Measurements from ENCODE around the gene MMAB. TPM values are rescaled to one million over a fixed set of nuclear protein-coding genes. Genes with fewer than 3 reads are reported as not detected.

MMAB gene
- total and polyA plus RNA-seq, 2 donors, result 28.7 to 30.7 TPM

DNA sequence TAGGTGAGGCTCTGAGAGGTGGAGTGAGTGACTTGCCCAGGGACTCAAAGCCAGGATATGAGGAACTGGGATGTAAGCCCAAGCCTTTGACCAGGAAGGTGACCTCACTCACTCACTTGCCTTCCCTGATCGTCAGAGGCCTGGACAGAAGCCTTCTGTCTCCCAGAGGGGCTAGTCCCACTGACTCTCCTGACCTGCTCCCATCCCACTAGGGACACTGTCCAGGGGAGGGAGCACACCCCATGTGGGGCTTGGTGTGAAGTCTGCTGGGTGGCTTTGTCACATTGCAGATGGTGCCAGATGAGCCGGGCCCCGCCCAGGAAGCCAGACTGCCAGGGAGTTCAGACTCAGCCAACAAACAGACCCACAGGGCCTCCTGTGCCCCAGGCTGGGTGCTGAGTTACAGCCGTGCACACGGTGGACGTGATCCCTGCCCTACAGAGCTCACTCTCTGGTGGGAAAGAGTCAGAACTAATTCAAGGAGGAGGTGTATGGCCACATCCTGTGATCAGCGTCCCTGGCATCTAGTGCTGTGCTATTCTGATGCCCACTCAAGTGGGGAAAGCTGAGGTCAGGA is 28.3 kb downstream of the MMAB start:
- H3K27ac ChIP-seq (ENCODE audit: low read depth in 1 of 2, low read length in 1 of 2), result no peak overlapping the region
- peaks cover 0 to 13% of the 10 kb centered on the region in 2 donors for H3K27me3 ChIP-seq (ENCODE audit: control insufficient read depth in 2 of 2, insufficient read depth in 1 of 2, low read length in 1 of 2)
- no peaks in the 10 kb centered on the region for H3K9me3 ChIP-seq (ENCODE audit: control insufficient read depth in 2 of 2, insufficient read depth in 1 of 2, low read length in 1 of 2)
- H3K4me3 ChIP-seq (ENCODE audit: low read length in 2 of 2), result no peak overlapping the region
- 66% methylated on average over 7 of the region's 7 CpGs for WGBS
- H3K36me3 ChIP-seq (ENCODE audit: control insufficient read depth in 2 of 2, insufficient read depth in 2 of 2, low read length in 1 of 2), result no peaks in the 10 kb centered on the region
- DNase-seq (ENCODE audit: low read depth in 6 of 9, low spot score in 9 of 9), result peak in 1 of 9 donors; percentile 10
- H3K4me1 ChIP-seq (ENCODE audit: control insufficient read depth in 2 of 2, insufficient read depth in 2 of 2, low read length in 2 of 2), result no peaks in the 10 kb centered on the region

DNA sequence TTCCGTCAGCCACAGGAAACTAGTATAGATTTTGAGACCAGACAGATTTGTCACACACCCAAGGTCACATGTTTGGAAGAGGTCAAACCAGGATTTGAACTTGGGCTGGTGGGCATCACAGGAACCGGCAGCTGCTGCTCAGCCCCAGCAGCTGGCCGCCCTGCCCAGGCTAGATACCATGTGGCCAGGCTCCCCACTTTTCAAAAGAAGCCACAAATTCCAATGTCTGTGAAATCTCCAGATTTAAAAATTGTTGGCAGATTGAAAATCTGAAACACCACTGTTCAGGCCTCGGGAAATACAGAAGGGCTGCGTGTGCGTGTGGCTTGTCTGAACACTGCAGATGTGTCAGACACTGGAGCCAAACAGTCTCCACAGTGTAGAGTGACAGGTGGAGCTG is 30.4 kb downstream of the MMAB start:
- Histone ChIP-seq H3K9me3 (ENCODE audit: control insufficient read depth in 2 of 2, insufficient read depth in 1 of 2, low read length in 1 of 2) (no peaks in the 10 kb centered on the region), H3K36me3 (ENCODE audit: control insufficient read depth in 2 of 2, insufficient read depth in 2 of 2, low read length in 1 of 2) (no peaks in the 10 kb centered on the region), H3K4me1 (ENCODE audit: control insufficient read depth in 2 of 2, insufficient read depth in 2 of 2, low read length in 2 of 2) (no peaks in the 10 kb centered on the region), H3K4me3 (ENCODE audit: low read length in 2 of 2) (no peak overlapping the region), H3K27ac (ENCODE audit: low read depth in 1 of 2, low read length in 1 of 2) (no peak overlapping the region), H3K27me3 (ENCODE audit: control insufficient read depth in 2 of 2, insufficient read depth in 1 of 2, low read length in 1 of 2) (peaks cover 0 to 2% of the 10 kb centered on the region in 2 donors)
- no peak for DNase-seq (ENCODE audit: low read depth in 6 of 9, low spot score in 9 of 9)
- 96% methylated on average over 6 of the region's 6 CpGs for WGBS

- H3K4me1 ChIP-seq (ENCODE audit: control insufficient read depth in 2 of 2, insufficient read depth in 2 of 2, low read length in 2 of 2), result no peaks in the 10 kb centered on the region
- no peaks in the 10 kb centered on the region for H3K9me3 ChIP-seq (ENCODE audit: control insufficient read depth in 2 of 2, insufficient read depth in 1 of 2, low read length in 1 of 2)
- no peak overlapping the region for H3K27ac ChIP-seq (ENCODE audit: low read depth in 1 of 2, low read length in 1 of 2)
- DNase-seq (ENCODE audit: low read depth in 6 of 9, low spot score in 9 of 9), result no peak
- peaks cover 0 to 2% of the 10 kb centered on the region in 2 donors for H3K27me3 ChIP-seq (ENCODE audit: control insufficient read depth in 2 of 2, insufficient read depth in 1 of 2, low read length in 1 of 2)
- no peak overlapping the region for H3K4me3 ChIP-seq (ENCODE audit: low read length in 2 of 2)
- no peaks in the 10 kb centered on the region for H3K36me3 ChIP-seq (ENCODE audit: control insufficient read depth in 2 of 2, insufficient read depth in 2 of 2, low read length in 1 of 2)
- WGBS, result 96% methylated on average over 2 of the region's 2 CpGs
Observed at GRCh38 chr12:109542014-109542413, 31.3 kb downstream of the MMAB start.

- peaks cover 0 to under 1% of the 10 kb centered on the region in 2 donors for H3K27me3 ChIP-seq (ENCODE audit: control insufficient read depth in 2 of 2, insufficient read depth in 1 of 2, low read length in 1 of 2)
- no peak overlapping the region for H3K4me3 ChIP-seq (ENCODE audit: low read length in 2 of 2)
- no peaks in the 10 kb centered on the region for H3K9me3 ChIP-seq (ENCODE audit: control insufficient read depth in 2 of 2, insufficient read depth in 1 of 2, low read length in 1 of 2)
- 93% methylated on average over 4 of the region's 4 CpGs for WGBS
- no peak for DNase-seq (ENCODE audit: low read depth in 6 of 9, low spot score in 9 of 9)
- H3K36me3 ChIP-seq (ENCODE audit: control insufficient read depth in 2 of 2, insufficient read depth in 2 of 2, low read length in 1 of 2), result no peaks in the 10 kb centered on the region
- no peaks in the 10 kb centered on the region for H3K4me1 ChIP-seq (ENCODE audit: control insufficient read depth in 2 of 2, insufficient read depth in 2 of 2, low read length in 2 of 2)
- H3K27ac ChIP-seq (ENCODE audit: low read depth in 1 of 2, low read length in 1 of 2), result no peak overlapping the region
Observed at GRCh38 chr12:109541413-109541726, 31.9 kb downstream of the MMAB start.

GRCh38 chr12:109540526-109541412 is 32.5 kb downstream of the MMAB start:
- Histone ChIP-seq H3K4me1 (ENCODE audit: control insufficient read depth in 2 of 2, insufficient read depth in 2 of 2, low read length in 2 of 2) (no peaks in the 10 kb centered on the region), H3K9me3 (ENCODE audit: control insufficient read depth in 2 of 2, insufficient read depth in 1 of 2, low read length in 1 of 2) (no peaks in the 10 kb centered on the region), H3K4me3 (ENCODE audit: low read length in 2 of 2) (no peak overlapping the region), H3K27me3 (ENCODE audit: control insufficient read depth in 2 of 2, insufficient read depth in 1 of 2, low read length in 1 of 2) (no peaks in the 10 kb centered on the region), H3K27ac (ENCODE audit: low read depth in 1 of 2, low read length in 1 of 2) (no peak overlapping the region), H3K36me3 (ENCODE audit: control insufficient read depth in 2 of 2, insufficient read depth in 2 of 2, low read length in 1 of 2) (peaks cover 0 to 3% of the 10 kb centered on the region in 2 donors)
- no peak for DNase-seq (ENCODE audit: low read depth in 6 of 9, low spot score in 9 of 9)
- WGBS, result 92% methylated on average over 16 of the region's 16 CpGs

DNA sequence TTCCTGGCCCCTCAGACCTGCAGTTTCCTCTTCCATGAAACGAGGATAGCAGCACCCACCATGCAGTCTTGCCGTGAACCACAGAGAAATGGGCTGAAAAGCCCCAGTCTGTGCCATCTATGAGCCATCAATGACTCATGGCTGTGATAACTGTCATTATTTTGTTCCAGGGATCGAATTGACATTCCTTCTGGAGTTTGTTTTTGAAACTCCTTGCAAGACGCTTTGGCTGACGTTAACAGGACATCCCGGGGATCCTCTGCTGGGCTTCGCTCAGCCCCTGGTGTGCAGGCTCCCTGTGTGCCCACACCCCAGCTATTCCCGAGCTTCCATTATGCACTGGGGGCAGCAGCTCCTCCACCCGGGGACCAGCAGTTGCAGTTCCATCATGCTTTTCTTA is 33.8 kb downstream of the MMAB start:
- H3K9me3 ChIP-seq (ENCODE audit: control insufficient read depth in 2 of 2, insufficient read depth in 1 of 2, low read length in 1 of 2), result no peaks in the 10 kb centered on the region
- H3K4me3 ChIP-seq (ENCODE audit: low read length in 2 of 2), result no peak overlapping the region
- DNase-seq (ENCODE audit: low read depth in 6 of 9, low spot score in 9 of 9), result no peak
- no peak overlapping the region for H3K27ac ChIP-seq (ENCODE audit: low read depth in 1 of 2, low read length in 1 of 2)
- peaks cover 3 to 12% of the 10 kb centered on the region in 2 donors for H3K36me3 ChIP-seq (ENCODE audit: control insufficient read depth in 2 of 2, insufficient read depth in 2 of 2, low read length in 1 of 2)
- 81% methylated on average over 9 of the region's 9 CpGs for WGBS
- no peaks in the 10 kb centered on the region for H3K27me3 ChIP-seq (ENCODE audit: control insufficient read depth in 2 of 2, insufficient read depth in 1 of 2, low read length in 1 of 2)
- no peaks in the 10 kb centered on the region for H3K4me1 ChIP-seq (ENCODE audit: control insufficient read depth in 2 of 2, insufficient read depth in 2 of 2, low read length in 2 of 2)

DNA sequence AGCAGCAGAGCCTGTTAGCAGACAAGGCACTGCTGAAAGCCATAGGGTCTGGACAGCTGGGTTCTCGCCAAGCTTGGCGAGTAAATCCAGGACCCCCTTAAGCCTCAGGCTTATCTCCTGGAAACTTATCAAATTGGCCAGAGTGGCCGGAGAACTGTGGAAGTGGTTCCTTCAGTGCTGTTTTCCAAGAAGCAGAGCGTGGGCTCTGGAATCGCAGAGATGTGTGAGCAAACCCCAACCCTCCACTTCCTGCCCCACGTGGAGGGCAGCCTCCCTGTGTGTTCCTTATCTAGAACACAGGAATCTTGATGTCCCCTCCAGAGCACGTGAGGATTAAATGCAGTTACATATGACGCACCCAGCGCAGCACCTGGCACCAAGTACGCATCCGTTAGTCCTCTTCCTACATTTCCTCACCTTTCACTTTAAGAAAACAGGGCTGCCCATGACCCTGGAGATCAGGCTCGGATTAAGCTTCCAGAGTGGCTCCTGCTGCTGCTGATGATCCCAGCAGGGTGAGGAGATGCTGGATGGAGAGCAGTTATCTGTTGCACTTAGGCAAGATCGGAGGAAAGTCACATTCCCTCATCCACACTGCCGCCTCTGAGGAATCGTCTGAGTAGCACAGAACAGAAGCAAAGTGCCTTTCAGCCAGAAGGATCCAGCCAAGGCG is 35.0 kb downstream of the MMAB start:
- 93% methylated on average over 16 of the region's 16 CpGs for WGBS
- Histone ChIP-seq H3K4me1 (ENCODE audit: control insufficient read depth in 2 of 2, insufficient read depth in 2 of 2, low read length in 2 of 2) (no peaks in the 10 kb centered on the region), H3K4me3 (ENCODE audit: low read length in 2 of 2) (no peak overlapping the region), H3K27ac (ENCODE audit: low read depth in 1 of 2, low read length in 1 of 2) (no peak overlapping the region), H3K27me3 (ENCODE audit: control insufficient read depth in 2 of 2, insufficient read depth in 1 of 2, low read length in 1 of 2) (no peaks in the 10 kb centered on the region), H3K36me3 (ENCODE audit: control insufficient read depth in 2 of 2, insufficient read depth in 2 of 2, low read length in 1 of 2) (peaks cover 5 to 22% of the 10 kb centered on the region in 2 donors), H3K9me3 (ENCODE audit: control insufficient read depth in 2 of 2, insufficient read depth in 1 of 2, low read length in 1 of 2) (no peaks in the 10 kb centered on the region)
- DNase-seq (ENCODE audit: low read depth in 6 of 9, low spot score in 9 of 9), result no peak

DNA sequence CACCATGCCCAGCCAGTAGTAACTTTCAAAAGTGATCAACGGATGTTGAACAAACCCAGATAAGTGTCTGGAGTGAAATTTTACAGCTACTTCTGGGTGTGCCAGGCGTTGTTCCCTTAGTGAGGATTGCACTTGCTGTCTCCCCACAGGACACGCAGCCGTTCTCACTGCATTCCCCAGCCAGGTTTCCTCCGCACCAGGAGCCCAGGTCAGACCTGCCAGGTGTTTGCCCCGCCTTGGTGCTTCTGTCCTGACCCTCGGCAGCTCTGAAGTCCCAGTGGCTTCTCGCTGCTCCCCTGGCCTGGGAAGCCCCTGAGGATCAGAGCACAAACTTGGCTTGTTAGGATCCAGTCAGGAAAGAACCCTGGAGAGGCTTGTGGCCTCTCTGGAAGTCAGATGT is 36.2 kb downstream of the MMAB start:
- no peaks in the 10 kb centered on the region for H3K4me1 ChIP-seq (ENCODE audit: control insufficient read depth in 2 of 2, insufficient read depth in 2 of 2, low read length in 2 of 2)
- no peak for DNase-seq (ENCODE audit: low read depth in 6 of 9, low spot score in 9 of 9)
- no peak overlapping the region for H3K4me3 ChIP-seq (ENCODE audit: low read length in 2 of 2)
- H3K27ac ChIP-seq (ENCODE audit: low read depth in 1 of 2, low read length in 1 of 2), result no peak overlapping the region
- no peaks in the 10 kb centered on the region for H3K27me3 ChIP-seq (ENCODE audit: control insufficient read depth in 2 of 2, insufficient read depth in 1 of 2, low read length in 1 of 2)
- H3K36me3 ChIP-seq (ENCODE audit: control insufficient read depth in 2 of 2, insufficient read depth in 2 of 2, low read length in 1 of 2), result peaks cover 5 to 32% of the 10 kb centered on the region in 2 donors
- WGBS, result 95% methylated on average over 8 of the region's 8 CpGs
- no peaks in the 10 kb centered on the region for H3K9me3 ChIP-seq (ENCODE audit: control insufficient read depth in 2 of 2, insufficient read depth in 1 of 2, low read length in 1 of 2)

DNA sequence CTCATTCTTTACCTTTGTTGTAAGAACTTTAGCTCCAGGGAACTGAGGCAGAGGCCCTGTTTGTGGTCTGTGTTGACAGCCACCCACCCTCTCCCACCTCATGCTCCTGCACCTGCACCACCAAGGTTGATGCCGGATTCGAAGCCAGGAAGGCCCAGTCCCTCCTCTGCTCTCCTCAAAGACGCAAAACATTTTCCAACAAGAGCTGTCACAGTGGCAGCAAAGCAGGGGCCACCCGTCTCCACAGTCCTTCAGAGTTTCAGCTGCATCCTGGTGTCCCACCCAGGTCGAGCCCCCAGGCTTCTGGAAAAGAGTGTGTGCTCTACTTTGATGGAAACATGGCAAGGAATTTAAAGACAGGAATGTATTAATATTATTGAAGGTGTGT is 37.4 kb downstream of the MMAB start:
- Histone ChIP-seq H3K36me3 (ENCODE audit: control insufficient read depth in 2 of 2, insufficient read depth in 2 of 2, low read length in 1 of 2) (peaks cover 5 to 32% of the 10 kb centered on the region in 2 donors), H3K9me3 (ENCODE audit: control insufficient read depth in 2 of 2, insufficient read depth in 1 of 2, low read length in 1 of 2) (no peaks in the 10 kb centered on the region), H3K27ac (ENCODE audit: low read depth in 1 of 2, low read length in 1 of 2) (no peak overlapping the region), H3K4me3 (ENCODE audit: low read length in 2 of 2) (no peak overlapping the region), H3K27me3 (ENCODE audit: control insufficient read depth in 2 of 2, insufficient read depth in 1 of 2, low read length in 1 of 2) (no peaks in the 10 kb centered on the region), H3K4me1 (ENCODE audit: control insufficient read depth in 2 of 2, insufficient read depth in 2 of 2, low read length in 2 of 2) (no peaks in the 10 kb centered on the region)
- DNase-seq (ENCODE audit: low read depth in 6 of 9, low spot score in 9 of 9), result no peak
- 97% methylated on average over 5 of the region's 5 CpGs for WGBS

Measured in thymus (tissue), 11 donors.